WTC11 (cell line): ENCODE measurements around the gene KRTAP19-1. TPM values are rescaled to one million over a fixed set of nuclear protein-coding genes. Genes with fewer than 3 reads are reported as not detected.

Experiments
- ARID4B ChIP-seq: sonication (generic); formaldehyde crosslinking; IDR thresholded peaks from 2 replicates; pipeline ENCODE4 v1.8.0; 2023; ENCODE audit warnings: missing genetic modification reagents, mild to moderate bottlenecking, borderline replicate concordance
- ATF3 ChIP-seq: sonication (generic); formaldehyde crosslinking; conservative IDR thresholded peaks from 2 replicates; pipeline ENCODE4 v1.8.1; 2022; ENCODE audit warnings: mild to moderate bottlenecking, missing genetic modification reagents
- CBFB ChIP-seq: sonication (generic); formaldehyde crosslinking; IDR thresholded peaks from 2 replicates; pipeline ENCODE4 v1.8.1; 2022; ENCODE audit warnings: mild to moderate bottlenecking, low read depth, missing genetic modification reagents
- IRF2 ChIP-seq: sonication (generic); formaldehyde crosslinking; IDR thresholded peaks from 2 replicates; pipeline ENCODE4 v1.8.0; 2022; ENCODE audit warnings: low read depth, missing genetic modification reagents, borderline replicate concordance
- RELA ChIP-seq: sonication (generic); formaldehyde crosslinking; IDR thresholded peaks from 2 replicates; pipeline ENCODE4 v1.8.1; 2022; ENCODE audit warnings: missing genetic modification reagents, mild to moderate bottlenecking, borderline replicate concordance
- USF1 ChIP-seq: sonication (generic); formaldehyde crosslinking; IDR thresholded peaks from 2 replicates; pipeline ENCODE4 v1.8.0; 2022; ENCODE audit warnings: mild to moderate bottlenecking, missing genetic modification reagents
- ZNF416 ChIP-seq: fragments of 250-450 bp; sonication (Bioruptor Pico); IDR thresholded peaks from 2 replicates; pipeline ENCODE4 v1.9.0; 2021; ENCODE audit warnings: mild to moderate bottlenecking, inconsistent platforms
- ZNF671 ChIP-seq: fragments of 250-450 bp; sonication (Bioruptor Pico); IDR thresholded peaks from 2 replicates; pipeline ENCODE4 v1.8.0; 2021; ENCODE audit warnings: mild to moderate bottlenecking
- total RNA-seq: library from RNA; stranded (reverse); gene quantifications from 3 replicates; pipeline ENCODE4 v1.2.3, GENCODE V29; 2021

The KRTAP19-1 gene
- total RNA-seq, 1 experiment from 2014 or later, result not detected

- TF ChIP-seq ATF3 (CRISPR knock-in tag) (no peak), USF1 (CRISPR knock-in tag) (no peak), ARID4B (CRISPR knock-in tag) (no peak), RELA (CRISPR knock-in tag) (no peak), ZNF671 (CRISPR knock-in tag) (no peak), ZNF416 (CRISPR knock-in tag) (no peak), CBFB (CRISPR knock-in tag) (no peak), IRF2 (CRISPR knock-in tag) (no peak)
- TF ChIP-seq, all 79 proteins: peak for 0
Observed at GRCh38 chr21:30430170-30430655, 50.0 kb downstream of the KRTAP19-1 start, which contains the start of gene KRTAP13-4 (continued).

Other genes starting within 250 kb of the KRTAP19-1 start
- gene KRTAP24-1, start 197.4 kb downstream of the KRTAP19-1 start, total RNA-seq, result not detected in 3 replicates
- not detected in 3 replicates for gene KRTAP25-1, start 190.9 kb downstream of the KRTAP19-1 start, total RNA-seq
- not detected in 3 replicates for gene KRTAP26-1, start 160.1 kb downstream of the KRTAP19-1 start, total RNA-seq
- gene KRTAP27-1, start 142.7 kb downstream of the KRTAP19-1 start, total RNA-seq, result not detected in 3 replicates
- gene KRTAP23-1, start 131.8 kb downstream of the KRTAP19-1 start, total RNA-seq, result not detected in 3 replicates
- not detected in 3 replicates for gene KRTAP13-2, start 108.1 kb downstream of the KRTAP19-1 start, total RNA-seq
- gene KRTAP13-1, start 84.3 kb downstream of the KRTAP19-1 start, total RNA-seq, result not detected in 3 replicates
- not detected in 3 replicates for gene KRTAP13-3, start 54.4 kb downstream of the KRTAP19-1 start, total RNA-seq
- 0.32 TPM in 1 of 3 replicates, not detected in the others for gene KRTAP13-4, start 50.1 kb downstream of the KRTAP19-1 start, total RNA-seq
- not detected in 3 replicates for gene KRTAP15-1, start 40.1 kb downstream of the KRTAP19-1 start, total RNA-seq
- not detected in 3 replicates for gene KRTAP19-2, start 7.1 kb upstream of the KRTAP19-1 start, total RNA-seq
- not detected in 3 replicates for gene KRTAP19-3, start 11.6 kb upstream of the KRTAP19-1 start, total RNA-seq
- not detected in 3 replicates for gene KRTAP19-4, start 16.8 kb upstream of the KRTAP19-1 start, total RNA-seq
- gene KRTAP19-5, start 21.8 kb upstream of the KRTAP19-1 start, total RNA-seq, result not detected in 3 replicates
- gene KRTAP19-6, start 61.5 kb upstream of the KRTAP19-1 start, total RNA-seq, result not detected in 3 replicates
- not detected in 3 replicates for gene KRTAP19-7, start 80.9 kb upstream of the KRTAP19-1 start, total RNA-seq
- not detected in 3 replicates for gene KRTAP22-2, start 110.0 kb upstream of the KRTAP19-1 start, total RNA-seq
- not detected in 3 replicates for gene KRTAP6-3, start 112.1 kb upstream of the KRTAP19-1 start, total RNA-seq
- not detected in 3 replicates for gene KRTAP6-2, start 118.5 kb upstream of the KRTAP19-1 start, total RNA-seq
- gene KRTAP22-1, start 120.7 kb upstream of the KRTAP19-1 start, total RNA-seq, result not detected in 3 replicates
- not detected in 3 replicates for gene KRTAP6-1, start 133.6 kb upstream of the KRTAP19-1 start, total RNA-seq
- not detected in 3 replicates for gene KRTAP20-1, start 136.1 kb upstream of the KRTAP19-1 start, total RNA-seq
- not detected in 3 replicates for gene KRTAP20-4, start 140.3 kb upstream of the KRTAP19-1 start, total RNA-seq
- gene KRTAP20-2, start 154.8 kb upstream of the KRTAP19-1 start, total RNA-seq, result not detected in 3 replicates
- not detected in 3 replicates for gene KRTAP20-3, start 162.5 kb upstream of the KRTAP19-1 start, total RNA-seq
- gene KRTAP21-3, start 238.4 kb upstream of the KRTAP19-1 start, total RNA-seq, result not detected in 3 replicates